GM19452 (cell line): Measurements from ENCODE around the gene ZNF536.

ENCODE experiments used
- ATAC-seq: cut with Tn5 transposase; IDR thresholded peaks from one replicate; pipeline ENCODE4 v1.9.1; 2021; ENCODE audit not compliant: unreplicated experiment

Gene ZNF536

GRCh38 chr19:30593975-30594745, 222.0 kb downstream of the ZNF536 start:
- ATAC-seq, result no peak

- no peak for ATAC-seq
Observed at GRCh38 chr19:30596268-30596667, 224.1 kb downstream of the ZNF536 start.

- ATAC-seq, result no peak
Observed at GRCh38 chr19:30596813-30597399, 224.7 kb downstream of the ZNF536 start.

- ATAC-seq, result no peak
Observed at GRCh38 chr19:30598688-30599087, 226.5 kb downstream of the ZNF536 start.

- no peak for ATAC-seq
Observed at GRCh38 chr19:30602661-30603350, 230.6 kb downstream of the ZNF536 start.

GRCh38 chr19:30604657-30605056, 232.5 kb downstream of the ZNF536 start:
- no peak for ATAC-seq

- no peak for ATAC-seq
Observed at GRCh38 chr19:30605333-30605732, 233.1 kb downstream of the ZNF536 start.

GRCh38 chr19:30606114-30607050, 234.2 kb downstream of the ZNF536 start:
- no peak for ATAC-seq
